COLO668 (cell line): ENCODE measurements around the gene SPNS3.

Experiments used
- DNase-seq: peaks from one replicate; lab custom pipeline; 2025; ENCODE audit not compliant: unreplicated experiment; lab: John Stamatoyannopoulos, UW

The SPNS3 gene

GRCh38 chr17:4507361-4508111, 73.8 kb downstream of the SPNS3 start:
- no peak for DNase-seq

- DNase-seq, result no peak
Measured at GRCh38 chr17:4508207-4508606, 74.5 kb downstream of the SPNS3 start.

- no peak for DNase-seq
Measured at GRCh38 chr17:4509401-4509800, 75.7 kb downstream of the SPNS3 start.

GRCh38 chr17:4509923-4510617, 76.3 kb downstream of the SPNS3 start:
- DNase-seq, result no peak

- DNase-seq, result no peak
Measured at GRCh38 chr17:4510618-4510941, 76.8 kb downstream of the SPNS3 start.

- DNase-seq, result no peak
Measured at GRCh38 chr17:4511199-4511932, 77.6 kb downstream of the SPNS3 start.

- no peak for DNase-seq
Measured at GRCh38 chr17:4512156-4513112, 78.7 kb downstream of the SPNS3 start.

GRCh38 chr17:4513113-4514032, 79.6 kb downstream of the SPNS3 start:
- DNase-seq, result no peak

GRCh38 chr17:4514206-4514605, 80.5 kb downstream of the SPNS3 start:
- no peak for DNase-seq

GRCh38 chr17:4514779-4515178, 81.0 kb downstream of the SPNS3 start:
- DNase-seq, result no peak

GRCh38 chr17:4515501-4515900, 81.8 kb downstream of the SPNS3 start:
- no peak for DNase-seq

GRCh38 chr17:4516735-4517134, 83.0 kb downstream of the SPNS3 start:
- no peak for DNase-seq

GRCh38 chr17:4518901-4519300, 85.2 kb downstream of the SPNS3 start:
- no peak for DNase-seq

GRCh38 chr17:4519361-4519788, 85.6 kb downstream of the SPNS3 start:
- DNase-seq, result no peak

- DNase-seq, result no peak
Measured at GRCh38 chr17:4520060-4520893, 86.5 kb downstream of the SPNS3 start.

- no peak for DNase-seq
Measured at GRCh38 chr17:4520894-4521600, 87.3 kb downstream of the SPNS3 start.

GRCh38 chr17:4522661-4523060, 88.9 kb downstream of the SPNS3 start:
- no peak for DNase-seq

- no peak for DNase-seq
Measured at GRCh38 chr17:4523946-4524345, 90.2 kb downstream of the SPNS3 start.
